Peyer's patch (tissue), 4 donors: ENCODE results near the gene TRIM24.

Experiments
- POLR2A ChIP-seq, 2 donors: fragments of 450-650 bp; IDR thresholded peaks; one replicate each; pipeline ENCODE4 v1.5.1; 2017; ENCODE audit warnings: antibody characterized with exemption in 2 of 2, mild to moderate bottlenecking in 2 of 2, moderate library complexity in 2 of 2
- TF ChIP-seq, protein P1 (sequence below), 6 experiments: fragments of 450-650 bp in 4 of 6; fragments of 200-600 bp in 2 of 6; sonication (generic) in 1 of 6; IDR thresholded peaks; one replicate each; pipeline ENCODE4 v1.5.1; 2017 to 2019; ENCODE audit warnings: antibody characterized with exemption in 6 of 6, mild to moderate bottlenecking in 3 of 6, moderate library complexity in 1 of 6

GRCh38 chr7:138546064-138546619, 86.1 kb downstream of the TRIM24 start:
- TF ChIP-seq, protein P1, sequence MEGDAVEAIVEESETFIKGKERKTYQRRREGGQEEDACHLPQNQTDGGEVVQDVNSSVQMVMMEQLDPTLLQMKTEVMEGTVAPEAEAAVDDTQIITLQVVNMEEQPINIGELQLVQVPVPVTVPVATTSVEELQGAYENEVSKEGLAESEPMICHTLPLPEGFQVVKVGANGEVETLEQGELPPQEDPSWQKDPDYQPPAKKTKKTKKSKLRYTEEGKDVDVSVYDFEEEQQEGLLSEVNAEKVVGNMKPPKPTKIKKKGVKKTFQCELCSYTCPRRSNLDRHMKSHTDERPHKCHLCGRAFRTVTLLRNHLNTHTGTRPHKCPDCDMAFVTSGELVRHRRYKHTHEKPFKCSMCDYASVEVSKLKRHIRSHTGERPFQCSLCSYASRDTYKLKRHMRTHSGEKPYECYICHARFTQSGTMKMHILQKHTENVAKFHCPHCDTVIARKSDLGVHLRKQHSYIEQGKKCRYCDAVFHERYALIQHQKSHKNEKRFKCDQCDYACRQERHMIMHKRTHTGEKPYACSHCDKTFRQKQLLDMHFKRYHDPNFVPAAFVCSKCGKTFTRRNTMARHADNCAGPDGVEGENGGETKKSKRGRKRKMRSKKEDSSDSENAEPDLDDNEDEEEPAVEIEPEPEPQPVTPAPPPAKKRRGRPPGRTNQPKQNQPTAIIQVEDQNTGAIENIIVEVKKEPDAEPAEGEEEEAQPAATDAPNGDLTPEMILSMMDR (IDR thresholded peaks at IDR 0.05), result no peak
- TF ChIP-seq POLR2A (IDR thresholded peaks at IDR 0.05), result no peak
